Activated T-helper 1 cell treated with Interleukin-2 at 50 U/mL for 16 hours (primary cell): ENCODE data around the gene CYP4A22.
"Not testable (repeated sequence)": the region's sequence is repeated elsewhere in the genome, so short reads cannot be mapped to it uniquely, and the experiment has no call there.

Experiments used
- DNase-seq: peaks from one replicate; pipeline ENCODE4 v3.0.0-alpha.2; 2020; ENCODE audit warnings: low read depth

The CYP4A22 gene

GRCh38 chr1:47157957-47158356 is 20.7 kb downstream of the CYP4A22 start:
- not testable (repeated sequence) for DNase-seq

GRCh38 chr1:47160716-47161115 is 23.5 kb downstream of the CYP4A22 start:
- DNase-seq = no peak

- DNase-seq = no peak
Observed at GRCh38 chr1:47161298-47162040, 24.2 kb downstream of the CYP4A22 start.

GRCh38 chr1:47164552-47164951 is 27.3 kb downstream of the CYP4A22 start:
- no peak for DNase-seq

GRCh38 chr1:47172782-47173181 is 35.5 kb downstream of the CYP4A22 start:
- no peak for DNase-seq

GRCh38 chr1:47174656-47175020 is 37.4 kb downstream of the CYP4A22 start:
- no peak for DNase-seq

- no peak for DNase-seq
Observed at GRCh38 chr1:47175227-47175934, 38.1 kb downstream of the CYP4A22 start.

GRCh38 chr1:47178020-47178419 is 40.8 kb downstream of the CYP4A22 start:
- DNase-seq = no peak

- DNase-seq = no peak
Observed at GRCh38 chr1:47178654-47179016, 41.4 kb downstream of the CYP4A22 start.

- DNase-seq = peak; percentile 34
Observed at GRCh38 chr1:47179017-47179987, 42.1 kb downstream of the CYP4A22 start.

- no peak for DNase-seq
Observed at GRCh38 chr1:47179988-47180563, 42.8 kb downstream of the CYP4A22 start.

- no peak for DNase-seq
Observed at GRCh38 chr1:47180603-47181094, 43.4 kb downstream of the CYP4A22 start.

- DNase-seq = no peak
Observed at GRCh38 chr1:47181095-47181954, 44.1 kb downstream of the CYP4A22 start.

GRCh38 chr1:47181955-47182675 is 44.9 kb downstream of the CYP4A22 start:
- DNase-seq = no peak

GRCh38 chr1:47182676-47183235 is 45.5 kb downstream of the CYP4A22 start:
- DNase-seq = no peak

GRCh38 chr1:47183308-47184089 is 46.3 kb downstream of the CYP4A22 start:
- no peak for DNase-seq

GRCh38 chr1:47184090-47184821 is 47.0 kb downstream of the CYP4A22 start:
- DNase-seq = no peak
